GM06990 (cell line): ENCODE measurements around the gene MTUS2.

Experiments
- DNase-seq: peaks from one replicate; pipeline ENCODE4 v3.0.0-alpha.2; 2011; ENCODE audit not compliant: insufficient read length; ENCODE audit errors: extremely low read depth
- H3K27me3 ChIP-seq: replicated peaks from 2 replicates; pipeline ENCODE4 v1.6.0; 2011; ENCODE audit warnings: low read length; ENCODE audit not compliant: control insufficient read depth, insufficient read depth
- H3K36me3 ChIP-seq: 2 replicates; pipeline ENCODE4 v1.5.1; 2011; ENCODE audit warnings: low read length; ENCODE audit not compliant: control insufficient read depth, insufficient read depth
- H3K4me3 ChIP-seq: replicated peaks from 2 replicates; pipeline ENCODE4 v1.5.1; 2011; ENCODE audit warnings: low read depth, mild to moderate bottlenecking, control low read depth, low read length
- CTCF ChIP-seq: IDR thresholded peaks from 2 replicates; pipeline ENCODE4 v1.5.1; 2011; ENCODE audit warnings: low read length, control low read depth, mild to moderate bottlenecking, inconsistent platforms; ENCODE audit not compliant: insufficient read depth, poor library complexity, severe bottlenecking

MTUS2 gene

GRCh38 chr13:29480893-29481525, 660.9 kb downstream of the MTUS2 start:
- H3K4me3 ChIP-seq, result no peak overlapping the region
- TF ChIP-seq CTCF, result no peak
- DNase-seq, result no peak
- H3K36me3 ChIP-seq, result no peaks in the 10 kb centered on the region
- H3K27me3 ChIP-seq, result no peaks in the 10 kb centered on the region

- no peaks in the 10 kb centered on the region for H3K27me3 ChIP-seq
- H3K4me3 ChIP-seq, result no peak overlapping the region
- DNase-seq, result no peak
- TF ChIP-seq CTCF, result no peak
- H3K36me3 ChIP-seq, result no peaks in the 10 kb centered on the region
These were observed 661.5 kb downstream of the MTUS2 start for GRCh38 chr13:29481603-29482002.

- no peak for DNase-seq
- TF ChIP-seq CTCF, result no peak
- no peaks in the 10 kb centered on the region for H3K27me3 ChIP-seq
- H3K4me3 ChIP-seq, result no peak overlapping the region
- no peaks in the 10 kb centered on the region for H3K36me3 ChIP-seq
These were observed 662.4 kb downstream of the MTUS2 start for GRCh38 chr13:29482504-29482903.

- TF ChIP-seq CTCF, result no peak
- no peak for DNase-seq
- no peak overlapping the region for H3K4me3 ChIP-seq
- no peaks in the 10 kb centered on the region for H3K27me3 ChIP-seq
- no peaks in the 10 kb centered on the region for H3K36me3 ChIP-seq
These were observed 663.1 kb downstream of the MTUS2 start for GRCh38 chr13:29483211-29483610.

GRCh38 chr13:29483623-29484022, 663.5 kb downstream of the MTUS2 start:
- Histone ChIP-seq H3K27me3 (no peaks in the 10 kb centered on the region), H3K36me3 (no peaks in the 10 kb centered on the region), H3K4me3 (no peak overlapping the region)
- no peak for DNase-seq
- TF ChIP-seq CTCF, result no peak

- no peak for TF ChIP-seq CTCF
- H3K27me3 ChIP-seq, result no peaks in the 10 kb centered on the region
- H3K4me3 ChIP-seq, result no peak overlapping the region
- no peaks in the 10 kb centered on the region for H3K36me3 ChIP-seq
- no peak for DNase-seq
These were observed 664.1 kb downstream of the MTUS2 start for GRCh38 chr13:29484236-29484635.
